ENCODE data around the gene ARHGAP6.
"Not testable (repeated sequence)": the region's sequence is repeated elsewhere in the genome, so short reads cannot be mapped to it uniquely, and the experiment has no call there.

ARHGAP6 gene

DNA sequence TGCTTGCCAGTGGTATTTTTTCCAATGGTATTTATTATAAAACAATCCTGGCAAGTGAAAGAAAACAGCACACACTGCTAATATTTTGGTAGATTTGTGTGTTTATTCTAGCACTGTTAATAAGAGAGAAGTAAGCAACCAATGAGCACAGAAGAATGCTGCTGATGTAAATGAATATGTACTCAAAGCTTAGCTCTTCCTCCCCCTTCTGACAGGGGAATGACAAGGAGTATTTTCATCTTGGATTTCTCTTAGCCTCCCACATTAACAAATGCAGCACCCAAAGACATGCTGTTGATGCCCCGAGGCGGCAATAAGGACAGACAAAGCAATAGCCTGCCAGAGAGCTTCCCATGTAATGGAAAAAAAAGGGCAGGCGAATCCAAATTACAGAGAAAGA lies 18.6 kb downstream of the ARHGAP6 start:
- no peak for ATAC-seq

DNA sequence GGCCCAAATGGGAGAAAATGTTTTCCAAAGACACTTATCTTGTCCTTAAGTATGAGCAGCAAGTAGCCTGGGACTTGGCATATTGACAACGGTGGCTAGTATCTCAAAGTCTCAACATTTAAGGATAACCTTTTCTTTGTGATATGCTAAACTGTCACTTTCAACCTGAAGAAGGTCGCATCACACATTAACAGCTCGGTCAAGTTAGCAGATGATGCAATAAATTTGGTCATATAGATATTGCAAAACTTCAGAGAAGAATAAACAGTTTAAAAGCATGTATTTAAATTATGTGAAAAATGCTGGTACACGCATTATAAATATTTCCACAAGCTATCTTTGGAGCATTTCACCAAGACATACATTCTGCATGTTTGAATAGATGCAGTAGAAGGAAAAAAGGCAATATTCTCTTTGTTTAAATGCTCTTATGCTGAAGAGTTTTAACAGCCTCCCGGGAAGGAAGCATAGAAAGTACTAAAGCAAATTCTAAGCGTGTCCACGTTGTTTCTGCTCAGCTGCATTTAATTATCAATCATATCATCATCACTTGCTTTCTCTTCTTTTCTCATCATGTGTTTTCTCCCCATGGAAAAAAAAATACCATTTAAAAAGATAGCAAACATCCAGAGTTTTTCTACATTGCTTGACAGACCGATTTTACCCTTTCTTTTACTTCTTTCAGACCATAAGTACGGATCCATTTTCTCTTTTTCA lies 24.2 kb downstream of the ARHGAP6 start:
- no peak for ATAC-seq

DNA sequence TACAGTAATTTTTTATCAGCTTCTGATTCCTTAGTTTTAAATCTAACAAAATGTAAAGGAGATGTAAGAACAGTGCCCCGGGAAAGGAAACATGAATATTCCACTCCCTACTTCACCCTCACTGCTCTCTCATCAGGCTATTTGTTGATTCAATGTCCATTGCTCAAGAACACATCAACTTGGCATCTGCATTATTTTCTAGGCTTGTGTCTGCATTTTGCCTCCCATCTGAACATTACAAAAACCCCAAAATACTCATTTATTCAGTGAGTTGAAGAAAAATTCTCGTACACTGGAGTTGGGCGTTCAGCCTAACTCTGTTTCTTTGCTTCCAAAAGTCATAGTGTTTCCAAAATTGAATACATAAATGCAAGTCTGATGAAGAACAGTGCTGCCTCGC lies 25.6 kb downstream of the ARHGAP6 start:
- ATAC-seq: no peak

DNA sequence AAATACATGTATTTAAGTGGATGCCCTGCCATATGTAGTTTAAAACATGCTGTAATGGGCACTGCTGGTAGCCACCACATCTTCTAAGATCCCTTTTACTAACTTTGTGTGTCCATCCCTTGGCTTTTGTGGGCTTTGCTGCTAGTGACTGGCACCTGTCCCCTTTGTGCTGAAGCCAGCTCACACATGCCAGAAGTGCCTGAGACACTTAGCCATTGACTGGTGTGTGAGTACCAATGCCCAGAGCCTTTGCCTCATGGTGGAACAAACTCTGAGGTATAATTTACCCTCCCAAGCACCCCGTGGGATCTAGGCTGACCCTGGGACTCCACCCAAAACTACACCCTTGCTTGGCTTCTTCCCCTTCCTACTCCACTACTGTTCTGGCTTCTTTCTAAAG lies 33.0 kb downstream of the ARHGAP6 start:
- no peak for ATAC-seq

DNA sequence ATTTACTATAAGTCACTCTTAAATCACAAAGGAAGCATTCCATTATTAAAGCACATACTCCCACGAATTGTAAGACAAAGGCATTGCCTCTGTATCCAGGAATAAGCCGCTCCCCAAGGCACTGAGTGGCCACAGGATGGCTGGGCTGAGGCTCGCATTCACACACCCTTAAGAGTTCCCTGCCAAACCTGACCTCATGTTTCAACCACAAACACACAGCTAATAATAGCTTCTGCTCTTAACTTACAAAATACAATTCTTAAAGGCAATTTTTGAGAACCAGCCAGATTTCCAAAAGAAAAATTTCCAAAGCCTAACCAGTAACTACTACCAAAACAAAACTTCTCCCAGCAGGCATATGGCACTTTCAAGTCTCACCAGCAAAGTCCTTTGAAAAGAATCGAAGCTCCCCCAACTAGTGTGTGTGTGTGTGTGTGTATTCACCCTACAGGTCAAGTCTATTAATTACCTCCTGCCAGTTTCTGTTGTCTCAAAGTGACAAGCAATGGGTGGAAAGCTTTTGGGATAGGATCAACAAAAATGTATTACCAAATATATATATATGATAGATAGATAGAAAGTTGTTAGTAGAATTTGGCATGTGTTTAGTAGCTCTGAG lies 36.0 kb downstream of the ARHGAP6 start:
- no peak for ATAC-seq

DNA sequence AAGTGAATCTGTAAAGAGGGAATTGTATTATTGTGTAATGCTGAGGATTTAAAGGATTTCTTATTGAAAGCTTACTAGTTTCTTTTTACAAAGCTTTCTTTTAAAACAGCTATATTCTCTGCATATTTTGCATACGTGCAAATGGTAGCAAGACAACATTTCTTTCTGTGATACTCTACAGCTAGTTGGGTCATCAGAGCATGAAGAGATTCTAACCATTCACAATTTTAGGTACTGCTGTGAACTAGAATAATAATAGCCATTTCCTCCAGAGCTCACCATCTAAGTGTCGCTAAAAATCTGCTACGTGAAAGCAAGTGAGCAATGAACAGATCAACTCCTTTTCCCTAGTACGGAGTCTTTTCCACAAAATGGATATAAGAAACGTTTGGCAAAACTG lies 37.3 kb downstream of the ARHGAP6 start:
- ATAC-seq: no peak

DNA sequence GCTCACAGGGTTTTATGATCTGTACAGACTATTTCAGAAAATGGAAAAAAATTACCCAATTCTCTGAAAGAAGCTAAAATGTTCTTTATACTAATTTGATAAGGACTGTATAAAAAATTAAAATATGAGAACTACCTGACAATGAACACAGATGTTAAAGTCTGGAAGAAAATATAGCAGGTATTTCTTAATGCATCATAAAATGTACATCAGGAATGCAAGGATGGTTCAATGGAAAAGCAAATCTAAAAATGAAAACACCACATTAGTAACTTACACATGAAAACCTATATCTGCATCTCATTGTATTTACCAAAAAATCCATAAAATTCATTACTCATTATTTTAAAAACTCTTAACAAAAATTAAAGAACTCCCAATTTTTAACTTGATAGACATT lies 39.4 kb downstream of the ARHGAP6 start:
- ATAC-seq: no peak

DNA sequence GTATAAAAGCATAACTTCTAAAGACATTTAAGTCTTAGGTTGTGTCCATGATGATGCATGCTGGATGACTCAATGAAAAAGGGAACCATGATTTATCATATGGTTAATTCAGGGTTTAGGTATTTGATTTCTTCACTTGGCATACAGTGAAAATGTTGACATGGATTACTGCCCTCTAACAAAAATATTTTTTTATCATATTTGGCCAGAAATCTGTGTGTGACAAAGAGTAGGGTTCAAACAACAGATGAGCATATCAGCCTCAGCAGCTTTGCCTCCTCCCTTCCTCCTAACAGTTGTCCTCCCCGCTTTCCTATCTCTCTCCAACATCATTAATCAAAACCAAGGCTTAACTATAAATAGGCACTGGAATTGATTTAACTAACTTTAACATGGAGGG lies 46.3 kb downstream of the ARHGAP6 start:
- ATAC-seq: no peak

DNA sequence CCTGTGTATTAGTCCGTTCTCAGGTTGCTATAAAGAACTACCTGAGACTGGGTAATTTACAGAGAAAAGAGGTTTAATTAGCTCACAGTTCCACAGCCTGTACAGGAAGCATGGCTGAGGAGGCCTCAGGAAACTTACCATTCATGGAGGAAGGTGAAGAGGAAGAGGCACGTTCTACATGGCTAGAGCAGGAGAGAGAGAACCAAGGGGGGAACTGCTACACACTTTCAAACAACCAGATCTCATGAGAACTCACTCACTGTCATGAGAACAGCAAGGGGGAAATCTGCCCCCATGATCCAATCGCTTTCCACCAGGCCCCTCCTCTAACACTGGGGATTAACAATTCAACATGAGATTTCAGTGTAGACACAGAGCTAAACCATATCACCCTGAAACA lies 51.5 kb downstream of the ARHGAP6 start:
- not testable (repeated sequence) for ATAC-seq

DNA sequence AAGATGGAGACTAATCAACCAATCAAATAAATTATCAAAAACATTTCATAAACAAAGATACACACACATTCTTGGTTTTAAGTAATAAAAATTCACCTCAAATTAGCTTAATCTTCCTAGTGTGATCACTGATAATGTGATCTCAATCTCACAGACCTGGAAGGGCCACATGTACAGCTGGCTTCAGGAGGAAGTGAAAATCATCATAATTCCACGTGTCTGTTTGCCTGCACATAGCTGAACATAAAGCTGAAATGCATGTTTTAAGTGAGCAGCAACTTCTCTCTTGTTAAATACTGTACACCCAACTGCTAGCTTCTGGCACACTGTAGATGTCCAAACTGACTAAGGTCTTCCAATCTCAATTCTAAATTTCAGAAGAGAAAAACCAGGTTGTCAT lies 53.8 kb downstream of the ARHGAP6 start:
- no peak for ATAC-seq

DNA sequence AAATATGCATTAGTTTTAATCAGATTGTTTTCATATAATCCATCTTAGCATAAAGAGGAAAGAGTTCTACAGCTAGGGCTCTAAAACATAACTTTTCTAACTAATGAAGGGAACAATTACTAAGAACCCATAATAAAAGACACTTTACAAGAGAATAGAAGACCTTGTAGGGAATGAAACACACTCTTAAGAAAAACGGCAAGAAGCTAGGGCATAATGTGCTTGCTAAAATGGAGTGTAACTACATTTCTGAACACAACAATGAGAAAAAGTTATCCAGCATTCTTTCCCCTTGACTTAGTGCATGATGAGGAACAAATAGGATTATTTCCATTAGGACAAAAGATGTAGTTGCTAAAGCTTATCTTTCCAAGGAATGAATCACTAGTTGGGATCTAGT lies 54.6 kb downstream of the ARHGAP6 start:
- no peak for ATAC-seq

DNA sequence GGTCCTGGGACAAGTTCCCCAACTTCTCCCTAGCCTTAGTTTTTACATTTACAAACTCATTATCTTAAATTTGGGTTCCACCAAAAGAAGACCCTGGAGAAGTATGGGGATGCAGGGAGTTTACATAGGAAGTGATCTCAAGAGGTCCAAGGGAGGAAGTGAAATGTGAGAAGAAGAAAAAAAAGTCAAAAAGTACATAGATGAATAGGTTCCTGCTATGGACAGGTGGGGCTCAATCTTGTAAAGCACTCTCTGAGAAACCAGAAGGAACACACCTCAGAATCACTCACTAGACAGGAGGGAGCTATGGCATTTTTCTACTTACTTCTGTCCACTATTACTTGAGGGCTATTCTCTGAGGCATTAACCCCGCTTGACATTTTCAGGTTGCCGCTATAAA lies 56.6 kb downstream of the ARHGAP6 start:
- no peak for ATAC-seq

DNA sequence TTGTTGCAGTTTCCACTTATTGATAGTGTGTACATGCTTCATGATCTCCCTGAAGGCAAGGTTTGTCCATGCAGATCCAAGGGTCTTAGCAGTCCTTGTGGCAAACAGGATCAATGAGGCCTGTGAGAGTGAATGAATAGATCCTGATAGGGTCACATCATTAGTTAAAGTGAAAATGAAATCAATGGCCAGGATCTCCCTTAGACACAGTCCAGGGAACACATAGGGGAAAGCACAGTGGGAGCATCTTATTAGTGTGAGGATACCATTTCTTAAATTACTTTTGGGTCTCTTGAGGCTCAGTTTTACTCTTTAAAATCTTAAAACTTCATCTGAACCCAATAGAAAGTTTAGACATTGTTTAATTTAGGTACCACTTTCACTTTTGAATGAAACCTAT lies 59.3 kb downstream of the ARHGAP6 start:
- no peak for ATAC-seq

DNA sequence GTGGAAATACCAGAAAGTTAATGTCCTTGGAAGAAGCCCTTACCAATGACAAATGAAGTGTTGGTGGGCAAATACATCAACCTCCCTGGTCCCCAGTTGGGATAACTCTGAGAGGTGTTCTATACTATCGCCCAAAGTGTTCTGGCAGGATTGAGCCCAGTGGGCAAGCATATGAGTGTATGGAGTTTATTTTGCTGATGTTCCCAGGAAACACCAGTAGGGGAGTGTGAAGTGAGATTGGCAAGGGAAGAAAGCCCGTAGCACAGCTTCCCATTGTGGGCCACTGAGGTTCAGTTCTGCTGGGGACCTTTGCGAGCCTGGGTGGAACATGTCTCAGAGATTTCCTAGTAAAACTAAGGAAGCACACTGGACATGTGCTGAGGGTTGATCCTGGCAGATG lies 65.1 kb downstream of the ARHGAP6 start:
- no peak for ATAC-seq

DNA sequence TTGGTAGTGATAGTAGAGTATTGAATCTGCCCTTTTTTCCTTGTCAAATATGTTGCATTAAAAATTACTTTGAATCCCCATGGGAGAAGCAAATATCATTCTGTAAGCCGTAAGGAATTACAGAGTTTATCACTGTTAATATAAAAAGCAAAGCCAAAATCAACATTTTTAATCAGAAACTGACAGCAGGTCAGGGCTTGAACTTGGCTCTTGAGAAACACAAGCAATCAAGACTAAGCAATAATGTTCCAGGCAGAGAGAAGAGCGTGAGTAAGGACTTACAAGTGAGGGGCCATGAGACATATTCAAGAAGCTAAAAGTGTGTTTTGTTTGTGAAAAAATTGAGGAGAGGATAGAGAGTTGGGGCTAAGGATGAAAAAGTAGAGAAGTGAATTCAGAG lies 68.2 kb downstream of the ARHGAP6 start:
- no peak for ATAC-seq

DNA sequence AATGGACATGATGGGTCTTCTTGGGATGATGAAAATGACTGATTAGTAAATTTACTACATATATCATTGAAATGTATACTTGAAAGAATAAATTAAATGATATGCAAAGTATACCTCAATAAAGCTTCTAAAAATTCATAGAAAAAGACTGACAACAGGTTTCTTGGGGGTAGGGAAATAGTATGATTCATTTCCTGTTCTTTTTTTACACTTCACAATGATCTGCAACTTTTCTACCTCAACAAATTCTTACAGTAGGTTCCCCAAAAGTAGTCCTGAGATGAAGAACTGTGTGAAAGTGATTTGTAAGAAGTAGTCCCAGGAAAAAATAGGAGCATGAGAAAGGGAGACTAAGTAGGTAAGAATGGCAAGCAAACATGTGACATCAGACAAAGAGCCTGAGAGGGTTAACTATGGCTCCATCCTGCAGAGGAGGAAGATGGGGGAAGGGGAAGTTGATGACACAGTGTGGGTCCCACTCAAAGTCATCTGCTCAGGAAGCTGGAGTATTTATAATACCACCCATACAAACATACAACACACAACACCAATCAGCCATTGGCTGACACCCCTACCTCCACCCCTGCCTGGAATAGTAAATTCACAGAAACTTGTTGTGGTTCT lies 73.9 kb downstream of the ARHGAP6 start:
- ATAC-seq: peak; percentile 77 to 78

DNA sequence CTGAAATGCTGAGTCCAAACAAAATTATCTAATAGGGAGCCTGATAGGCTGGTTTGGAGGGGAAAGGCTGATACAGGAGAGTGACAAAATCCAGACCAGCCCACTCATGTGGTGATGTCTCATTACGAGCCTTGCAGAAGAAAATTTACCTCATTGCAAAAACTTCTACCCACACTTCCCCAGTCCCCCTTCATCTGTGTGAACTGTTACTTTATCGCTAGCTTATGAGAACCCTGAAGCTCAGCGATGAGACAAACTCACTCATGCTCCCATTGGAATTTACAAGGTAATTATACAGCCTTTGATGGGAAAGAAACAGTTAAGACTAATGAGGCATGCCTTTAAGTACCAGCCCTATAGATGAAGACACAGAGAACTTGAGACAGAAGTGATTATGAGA lies 76.1 kb downstream of the ARHGAP6 start:
- no peak for ATAC-seq

DNA sequence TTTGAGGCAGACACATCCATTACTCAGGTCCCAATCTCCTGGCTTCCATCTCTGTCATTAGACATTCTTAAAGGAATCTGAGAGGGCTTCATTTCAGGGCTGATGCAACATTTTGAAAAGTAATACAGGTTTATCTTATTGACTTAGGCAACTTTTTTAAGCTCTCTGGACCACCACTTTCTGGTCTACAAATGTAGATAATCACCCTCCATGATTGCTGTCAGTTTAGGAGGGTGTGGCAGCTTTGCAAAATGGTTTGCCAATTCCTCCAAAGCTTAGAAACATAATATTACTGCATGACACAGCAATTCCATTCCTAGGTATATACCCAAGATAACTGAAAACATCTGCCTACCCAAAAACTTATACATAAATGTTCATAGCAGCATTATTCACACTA lies 77.6 kb downstream of the ARHGAP6 start:
- ATAC-seq: no peak

DNA sequence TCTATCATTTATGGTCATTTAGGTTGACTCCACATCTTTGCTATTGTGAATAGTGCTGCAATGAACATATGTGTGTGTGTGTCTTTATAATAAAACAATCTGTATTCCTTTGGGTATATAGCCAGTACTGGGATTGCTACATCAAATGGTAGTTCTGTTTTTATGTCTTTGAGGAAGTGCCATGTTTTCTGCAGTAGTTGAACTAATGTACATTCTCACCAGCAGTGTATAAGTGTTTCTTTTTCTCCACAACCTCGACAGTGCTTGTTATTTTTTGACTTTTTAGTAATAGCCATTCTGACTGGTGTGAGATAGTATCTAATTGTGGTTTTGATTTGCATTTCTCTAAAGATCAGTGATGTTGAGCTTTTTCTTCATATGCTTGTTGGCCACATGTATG lies 80.5 kb downstream of the ARHGAP6 start:
- no peak for ATAC-seq

DNA sequence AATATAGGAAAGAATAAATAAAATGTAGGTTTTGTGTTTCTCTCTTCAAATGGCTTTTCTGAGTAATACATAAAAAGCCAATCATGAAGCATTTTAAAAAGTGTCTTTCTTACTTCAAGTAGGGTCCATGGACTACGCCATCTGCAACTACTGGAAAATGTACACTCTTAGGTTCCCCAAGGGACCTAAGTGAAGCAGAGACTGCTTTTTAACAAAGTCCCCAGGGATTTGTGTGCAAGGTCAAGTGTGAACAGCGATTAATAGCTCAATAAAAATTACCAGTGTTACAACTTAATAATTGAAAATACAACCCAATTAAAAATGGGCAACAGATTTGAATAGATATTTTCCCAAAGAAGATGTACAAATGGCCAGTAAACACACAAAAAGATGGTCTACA lies 84.9 kb downstream of the ARHGAP6 start:
- ATAC-seq: no peak

DNA sequence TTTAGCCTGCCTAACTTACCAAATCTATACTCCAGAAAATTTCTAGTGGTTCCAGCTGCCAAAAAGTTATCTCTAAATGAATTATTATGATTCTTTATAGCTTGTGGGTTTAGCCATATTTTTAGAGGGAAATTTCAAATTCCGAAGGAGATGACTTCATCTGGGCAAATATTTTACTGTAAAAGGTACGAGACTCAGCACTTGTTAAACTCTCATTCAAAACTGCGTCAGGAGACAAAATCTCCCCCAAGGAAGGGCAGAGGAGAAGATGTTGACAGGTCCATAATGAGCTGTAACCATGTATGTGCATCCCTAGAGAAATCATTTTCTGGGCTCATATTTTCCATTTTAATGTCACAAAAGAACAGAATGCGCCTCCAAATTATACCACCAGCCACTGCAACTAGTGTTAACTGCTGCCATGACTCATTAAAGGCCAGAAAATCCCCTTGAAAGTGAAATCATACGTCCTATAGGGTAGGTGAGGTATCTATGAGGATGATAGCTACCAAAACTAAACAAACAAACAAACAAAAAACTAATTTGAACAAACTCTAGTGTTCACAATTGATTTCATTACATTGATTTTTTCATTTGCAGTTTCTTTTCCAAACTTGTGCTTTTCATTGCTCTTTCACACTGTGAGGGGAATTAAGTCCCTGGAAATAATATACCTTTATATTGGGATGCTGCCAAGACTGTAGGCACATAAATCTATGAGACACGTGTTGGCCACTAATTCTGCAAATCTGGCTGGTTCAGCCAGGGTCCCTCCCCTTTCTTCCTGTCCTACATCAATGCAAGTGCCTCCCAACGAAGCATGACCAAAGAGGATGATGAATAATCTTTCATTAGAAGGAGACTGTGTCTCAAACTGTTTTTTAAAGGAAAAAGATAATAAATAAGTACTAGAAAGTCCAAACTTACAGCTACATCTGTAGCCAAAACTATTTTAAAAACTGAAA lies 85.8 kb downstream of the ARHGAP6 start:
- no peak for ATAC-seq

DNA sequence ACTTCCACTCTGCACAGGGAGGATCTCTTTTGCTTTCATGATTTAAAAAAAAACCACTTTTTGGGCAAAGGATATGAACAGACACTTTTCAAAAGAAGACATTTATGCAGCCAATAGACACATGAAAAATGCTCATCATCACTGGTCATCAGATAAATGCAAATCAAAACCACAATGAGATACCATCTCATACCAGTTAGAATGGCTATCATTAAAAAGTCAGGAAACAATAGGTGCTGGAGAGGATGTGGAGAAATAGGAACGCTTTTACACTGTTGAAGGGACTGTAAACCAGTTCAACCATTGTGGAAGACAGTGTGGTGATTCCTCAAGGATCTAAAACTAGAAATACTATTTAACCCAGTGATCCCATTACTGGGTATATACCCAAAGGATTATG lies 87.4 kb downstream of the ARHGAP6 start:
- not testable (repeated sequence) for ATAC-seq

DNA sequence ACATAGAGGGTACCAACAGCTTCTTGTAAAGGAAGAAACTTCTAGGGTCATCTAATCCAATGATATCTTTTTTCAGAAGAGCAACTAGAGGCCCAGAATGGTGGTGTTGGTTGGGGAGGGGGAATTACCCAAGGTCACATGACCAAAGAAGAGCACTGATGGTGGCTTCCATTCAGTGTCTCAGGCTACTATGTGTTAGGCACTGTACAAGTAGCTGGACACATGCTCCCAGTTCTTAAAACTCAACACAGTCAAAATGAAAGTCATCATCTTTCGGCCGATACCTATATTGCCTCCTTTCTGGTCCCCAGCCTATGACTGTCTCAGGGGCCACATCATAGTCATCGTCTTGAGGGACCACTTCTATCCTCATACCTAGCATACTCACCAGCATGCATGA lies 88.1 kb downstream of the ARHGAP6 start:
- no peak for ATAC-seq
